Activated CD8-positive, alpha-beta memory T cell treated with anti-CD3 and anti-CD28 coated beads for 36 hours (primary cell): ENCODE data around the gene OR7G3. TPM values are rescaled to one million over a fixed set of nuclear protein-coding genes. Genes with fewer than 3 reads are reported as not detected.

Experiments used
- CTCF ChIA-PET: fragments of 350-600 bp; sonication (Branson Sonifier 250); formaldehyde crosslinking; loops from one replicate; lab custom pipeline; 2021; ENCODE audit warnings: antibody characterized with exemption; lab: Charles Lee
- POLR2A ChIA-PET: fragments of 350-600 bp; sonication (Branson Sonifier 250); formaldehyde crosslinking; loops from one replicate; lab custom pipeline; 2021; ENCODE audit warnings: antibody characterized with exemption; lab: Charles Lee
- total RNA-seq, 2 experiments: library from RNA; stranded (reverse); gene quantifications; one replicate each; pipeline ENCODE4 v1.2.3, GENCODE V29; 2021

OR7G3 gene
- total RNA-seq, result not detected

GRCh38 chr19:9126900-9127405 lies at the start of gene OR7G3:
Gene OR7G3 (minus strand): TSS chr19:9126950. CDS start chr19:9126950, 0 bp downstream.
- CTCF ChIA-PET, result no interaction called here
- POLR2A ChIA-PET, result interaction anchor here (0.7 kb wide), 1 partner anchor 57 kb away, joined by 18 read pairs; no protein-coding TSS in a partner anchor

GRCh38 chr19:9175326-9175725 lies 48.6 kb upstream of the OR7G3 start:
- ChIA-PET POLR2A (no interaction called here), CTCF (no interaction called here)

- ChIA-PET POLR2A (no interaction called here), CTCF (no interaction called here)
Measured at GRCh38 chr19:9171393-9171991, 44.7 kb upstream of the OR7G3 start.

- ChIA-PET POLR2A (no interaction called here), CTCF (no interaction called here)
Measured at GRCh38 chr19:9166846-9167245, 40.1 kb upstream of the OR7G3 start.

- CTCF ChIA-PET, result no interaction called here
- POLR2A ChIA-PET, result no interaction called here
Measured at GRCh38 chr19:9165261-9165660, 38.5 kb upstream of the OR7G3 start.

GRCh38 chr19:9161427-9161826 lies 34.7 kb upstream of the OR7G3 start:
- POLR2A ChIA-PET, result no interaction called here
- CTCF ChIA-PET, result no interaction called here

- CTCF ChIA-PET, result no interaction called here
Measured at GRCh38 chr19:9159891-9160290, 33.1 kb upstream of the OR7G3 start.

GRCh38 chr19:9156304-9156703 lies 29.6 kb upstream of the OR7G3 start:
- ChIA-PET CTCF (no interaction called here), POLR2A (no interaction called here)

More at GRCh38 chr19:9159891-9160290, 33.1 kb upstream of the OR7G3 start:
- POLR2A ChIA-PET, result no interaction called here

- ChIA-PET CTCF (no interaction called here), POLR2A (no interaction called here)
Measured at GRCh38 chr19:9155591-9155990, 28.8 kb upstream of the OR7G3 start.

GRCh38 chr19:9151367-9151766 lies 24.6 kb upstream of the OR7G3 start:
- CTCF ChIA-PET, result no interaction called here

GRCh38 chr19:9150650-9151049 lies 23.9 kb upstream of the OR7G3 start:
- ChIA-PET CTCF (no interaction called here), POLR2A (no interaction called here)

More at GRCh38 chr19:9151367-9151766, 24.6 kb upstream of the OR7G3 start:
- POLR2A ChIA-PET, result no interaction called here

GRCh38 chr19:9149997-9150396 lies 23.2 kb upstream of the OR7G3 start:
- POLR2A ChIA-PET, result no interaction called here
- CTCF ChIA-PET, result no interaction called here

- ChIA-PET CTCF (interaction anchor here (1.1 kb wide), 1 partner anchor 19 kb away, joined by 3 read pairs; no protein-coding TSS in a partner anchor), POLR2A (no interaction called here)
Measured at GRCh38 chr19:9148697-9149096, 21.9 kb upstream of the OR7G3 start.

- CTCF ChIA-PET, result no interaction called here
- POLR2A ChIA-PET, result no interaction called here
Measured at GRCh38 chr19:9146882-9147281, 20.1 kb upstream of the OR7G3 start.

GRCh38 chr19:9144920-9145319 lies 18.2 kb upstream of the OR7G3 start:
- POLR2A ChIA-PET, result no interaction called here
- CTCF ChIA-PET, result interaction anchor here (0.6 kb wide), 1 partner anchor 589 kb away, joined by 3 read pairs; no protein-coding TSS in a partner anchor

- ChIA-PET CTCF (interaction anchor here (0.5 kb wide), 1 partner anchor 28 kb away, joined by 3 read pairs; no protein-coding TSS in a partner anchor), POLR2A (interaction anchor here (1.0 kb wide), 1 partner anchor 170 kb away, joined by 4 read pairs; no protein-coding TSS in a partner anchor)
Measured at GRCh38 chr19:9140159-9140874, 13.6 kb upstream of the OR7G3 start, which contains the start of gene ZNF317. Gene ZNF317 (plus strand): TSS chr19:9140397. CDS start chr19:9156017, 15,620 bp downstream.

GRCh38 chr19:9139609-9140158 lies 12.9 kb upstream of the OR7G3 start:
- POLR2A ChIA-PET, result no interaction called here
- CTCF ChIA-PET, result no interaction called here

GRCh38 chr19:9132422-9132821 lies 5.7 kb upstream of the OR7G3 start:
- ChIA-PET CTCF (no interaction called here), POLR2A (interaction anchor here (0.6 kb wide), 1 partner anchor 1098 kb away, joined by 5 read pairs; no protein-coding TSS in a partner anchor)

GRCh38 chr19:9130965-9131364 lies 4.2 kb upstream of the OR7G3 start:
- ChIA-PET CTCF (interaction anchor here (0.6 kb wide), 1 partner anchor 359 kb away, joined by 3 read pairs; no protein-coding TSS in a partner anchor), POLR2A (no interaction called here)

GRCh38 chr19:9128171-9128570 lies 1.4 kb upstream of the OR7G3 start:
- ChIA-PET POLR2A (no interaction called here), CTCF (no interaction called here)
